ENCODE results near the gene MGAM2.

- TF ChIP-seq CTCF (IDR thresholded peaks at IDR 0.05) (no peak), POLR2A (IDR thresholded peaks at IDR 0.05) (no peak)
Measured at GRCh38 chr7:142108728-142109505, 2.6 kb upstream of the MGAM2 start.
